HepG2 (cell line): ENCODE results near the gene ZBP1. TPM values are rescaled to one million over a fixed set of nuclear protein-coding genes. Genes with fewer than 3 reads are reported as not detected.
A peak's percentile ranks its signal among the peaks of the same experiment; 100 is the strongest.

ENCODE experiments used
- ATF1 ChIP-seq: IDR thresholded peaks from 2 replicates; pipeline ENCODE4 v1.6.1; 2016; ENCODE audit warnings: mild to moderate bottlenecking, control low read depth
- ATRX ChIP-seq: sonication (generic); formaldehyde crosslinking; IDR thresholded peaks from 2 replicates; pipeline ENCODE4 v1.4.0; 2020; ENCODE audit warnings: missing genetic modification reagents, borderline replicate concordance
- CREB1 ChIP-seq, 2 experiments: fragments of 450-650 bp in 1 of 2; IDR thresholded peaks; 2 replicates each; pipeline ENCODE4 v1.6.1; 2016 to 2017; ENCODE audit warnings: control low read depth in 1 of 2, mild to moderate bottlenecking in 1 of 2, missing compliant biosample characterization in 1 of 2, missing genetic modification characterization in 1 of 2
- GABPA ChIP-seq, 2 experiments: IDR thresholded peaks; 2 replicates each; pipeline ENCODE4 v1.6.1; 2011 to 2016; ENCODE audit warnings: low read depth in 2 of 2, low read length in 1 of 2, missing biosample characterization in 1 of 2, missing genetic modification characterization in 1 of 2
- HDAC1 ChIP-seq: sonication (generic); formaldehyde crosslinking; IDR thresholded peaks from 2 replicates; pipeline ENCODE4 v1.5.1; 2020; ENCODE audit warnings: mild to moderate bottlenecking, missing genetic modification reagents
- HNRNPUL1 ChIP-seq: fragments of 200-400 bp; formaldehyde crosslinking; IDR thresholded peaks from 2 replicates; pipeline ENCODE4 v1.6.1; 2017; ENCODE audit warnings: low read depth, mild to moderate bottlenecking, low read length, moderate library complexity
- JUND ChIP-seq: sonication (generic); formaldehyde crosslinking; IDR thresholded peaks from 2 replicates; pipeline ENCODE4 v1.8.0; 2022; ENCODE audit warnings: mild to moderate bottlenecking, missing genetic modification reagents
- NONO ChIP-seq, 2 experiments: fragments of 450-650 bp in 1 of 2; sonication (generic) in 1 of 2; formaldehyde crosslinking in 1 of 2; IDR thresholded peaks in 1 of 2; conservative IDR thresholded peaks in 1 of 2; 2 replicates each; pipeline versions ENCODE4 v1.6.1 to v1.8.0; 2017 to 2022; ENCODE audit warnings: mild to moderate bottlenecking in 1 of 2, missing genetic modification reagents in 1 of 2, moderate library complexity in 1 of 2
- PCBP1 ChIP-seq: fragments of 200-400 bp; formaldehyde crosslinking; IDR thresholded peaks from 2 replicates; pipeline ENCODE4 v1.6.1; 2017; ENCODE audit warnings: mild to moderate bottlenecking, low read depth, low read length, borderline replicate concordance
- PHF20 ChIP-seq: sonication (generic); formaldehyde crosslinking; IDR thresholded peaks from 2 replicates; pipeline ENCODE4 v1.5.0; 2020; ENCODE audit warnings: mild to moderate bottlenecking, missing genetic modification reagents
- REPIN1 ChIP-seq: sonication (generic); formaldehyde crosslinking; IDR thresholded peaks from 2 replicates; pipeline ENCODE4 v1.8.0; 2022; ENCODE audit warnings: missing genetic modification reagents, low read depth, mild to moderate bottlenecking, borderline replicate concordance
- RFX3 ChIP-seq: IDR thresholded peaks from 2 replicates; pipeline ENCODE4 v1.6.1; 2016; ENCODE audit warnings: missing biosample characterization, missing genetic modification reagents
- SIX1 ChIP-seq: sonication (generic); formaldehyde crosslinking; IDR thresholded peaks from 2 replicates; pipeline ENCODE4 v1.4.0; 2020; ENCODE audit warnings: missing genetic modification reagents, borderline replicate concordance
- TGIF2 ChIP-seq: IDR thresholded peaks from 2 replicates; pipeline ENCODE4 v1.6.1; 2016; ENCODE audit warnings: control low read depth, missing compliant biosample characterization
- ZBTB38 ChIP-seq: sonication (generic); formaldehyde crosslinking; IDR thresholded peaks from 2 replicates; pipeline ENCODE4 v1.5.1; 2020; ENCODE audit warnings: mild to moderate bottlenecking, missing genetic modification reagents
- ZFP82 ChIP-seq: sonication (generic); formaldehyde crosslinking; IDR thresholded peaks from 2 replicates; pipeline ENCODE4 v1.5.1; 2020; ENCODE audit warnings: mild to moderate bottlenecking, missing genetic modification reagents, borderline replicate concordance
- ZNF501 ChIP-seq: sonication (generic); formaldehyde crosslinking; IDR thresholded peaks from 2 replicates; pipeline ENCODE4 v1.5.1; 2020; ENCODE audit warnings: mild to moderate bottlenecking, moderate library complexity, missing genetic modification reagents
- ZNF530 ChIP-seq: sonication (generic); formaldehyde crosslinking; IDR thresholded peaks from 2 replicates; pipeline ENCODE4 v1.5.0; 2020; ENCODE audit warnings: low read depth, mild to moderate bottlenecking, missing genetic modification reagents
- ZNF563 ChIP-seq: sonication (generic); formaldehyde crosslinking; IDR thresholded peaks from 2 replicates; pipeline ENCODE4 v1.8.0; 2022; ENCODE audit warnings: mild to moderate bottlenecking, moderate library complexity, missing genetic modification reagents
- ZNF564 ChIP-seq: sonication (generic); formaldehyde crosslinking; IDR thresholded peaks from 2 replicates; pipeline ENCODE4 v1.8.1; 2023; ENCODE audit warnings: mild to moderate bottlenecking, missing genetic modification reagents
- ZNF607 ChIP-seq: sonication (generic); formaldehyde crosslinking; IDR thresholded peaks from 2 replicates; pipeline ENCODE4 v1.5.1; 2020; ENCODE audit warnings: missing genetic modification reagents, mild to moderate bottlenecking, borderline replicate concordance
- ZSCAN12 ChIP-seq: sonication (generic); formaldehyde crosslinking; IDR thresholded peaks from 2 replicates; pipeline ENCODE4 v1.9.0; 2021; ENCODE audit warnings: mild to moderate bottlenecking, missing genetic modification reagents
- polyA plus RNA-seq, 8 experiments: library from polyadenylated mRNA; depleted of rRNA in 3 of 8; stranded (reverse) in 7 of 8; unstranded in 1 of 8; fragments of >200 nt; fragmentation: Illumina TruSeq in 4 of 8; extraction: Trizol in 4 of 8; gene quantifications; 2 replicates each; pipeline versions ENCODE4 v1.2.1 to v1.2.3, GENCODE V29; 2011 to 2016; ENCODE audit warnings: low read depth in 4 of 8, missing spikeins in 1 of 8, mixed read lengths in 1 of 8; ENCODE audit not compliant: insufficient read depth in 1 of 8
- total RNA-seq, 5 experiments: library from RNA; depleted of rRNA; stranded (reverse); fragments of >200 nt; fragmentation: Illumina TruSeq; extraction: Trizol; gene quantifications; 2 replicates each; pipeline ENCODE4 v1.2.3, GENCODE V29; 2016; ENCODE audit warnings: low read depth in 1 of 5
- TF ChIP-seq, protein P1 (sequence below): sonication (generic); formaldehyde crosslinking; IDR thresholded peaks from 2 replicates; pipeline ENCODE4 v1.5.1; 2020; ENCODE audit warnings: mild to moderate bottlenecking, moderate library complexity, missing genetic modification reagents
- TF ChIP-seq, protein P2 (sequence below): sonication (generic); formaldehyde crosslinking; IDR thresholded peaks from 2 replicates; pipeline ENCODE4 v1.8.0; 2022; ENCODE audit warnings: mild to moderate bottlenecking, missing genetic modification reagents
- TF ChIP-seq, protein P3 (sequence below): sonication (generic); formaldehyde crosslinking; IDR thresholded peaks from 2 replicates; pipeline ENCODE4 v1.5.0; 2020; ENCODE audit warnings: mild to moderate bottlenecking, missing genetic modification reagents

The ZBP1 gene
- total and polyA plus RNA-seq, 2 of the 13 experiments (the other 11 are each of a cell fraction or from before 2014, with no cell fraction given): not detected

DNA sequence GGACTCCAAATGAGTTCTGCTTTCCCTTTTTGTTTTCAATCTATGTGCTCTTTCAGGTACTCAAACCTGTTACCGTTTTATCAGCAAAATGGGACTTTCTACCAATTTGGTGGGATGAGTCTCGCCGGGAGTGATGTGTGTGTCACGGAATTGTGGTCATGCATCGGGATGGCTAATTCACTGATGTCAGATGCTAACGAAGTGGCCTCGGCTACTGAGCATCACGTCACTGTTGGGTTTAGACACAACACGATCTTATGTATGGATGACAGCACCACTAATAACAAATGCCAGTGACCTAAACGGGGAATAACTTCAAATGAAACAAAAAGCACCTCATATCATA, 61.0 kb downstream of the ZBP1 start (continued):
- no peak for TF ChIP-seq ZNF564 (CRISPR knock-in tag)
- 0 out of 2 replicates have a peak, but pooled peaks have one; percentile 12 for TF ChIP-seq REPIN1 (CRISPR knock-in tag)
- TF ChIP-seq ZNF607 (CRISPR knock-in tag): 0 out of 2 replicates have a peak, but pooled peaks have one; percentile 4
- TF ChIP-seq, protein P1, sequence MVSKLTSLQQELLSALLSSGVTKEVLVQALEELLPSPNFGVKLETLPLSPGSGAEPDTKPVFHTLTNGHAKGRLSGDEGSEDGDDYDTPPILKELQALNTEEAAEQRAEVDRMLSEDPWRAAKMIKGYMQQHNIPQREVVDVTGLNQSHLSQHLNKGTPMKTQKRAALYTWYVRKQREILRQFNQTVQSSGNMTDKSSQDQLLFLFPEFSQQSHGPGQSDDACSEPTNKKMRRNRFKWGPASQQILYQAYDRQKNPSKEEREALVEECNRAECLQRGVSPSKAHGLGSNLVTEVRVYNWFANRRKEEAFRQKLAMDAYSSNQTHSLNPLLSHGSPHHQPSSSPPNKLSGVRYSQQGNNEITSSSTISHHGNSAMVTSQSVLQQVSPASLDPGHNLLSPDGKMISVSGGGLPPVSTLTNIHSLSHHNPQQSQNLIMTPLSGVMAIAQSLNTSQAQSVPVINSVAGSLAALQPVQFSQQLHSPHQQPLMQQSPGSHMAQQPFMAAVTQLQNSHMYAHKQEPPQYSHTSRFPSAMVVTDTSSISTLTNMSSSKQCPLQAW (CRISPR knock-in tag): no peak
- TF ChIP-seq PCBP1: no peak
- TF ChIP-seq SIX1 (CRISPR knock-in tag): no peak
- TF ChIP-seq ZBTB38 (CRISPR knock-in tag): peak; percentile 86
- TF ChIP-seq HDAC1 (CRISPR knock-in tag): peak; percentile 3
- TF ChIP-seq JUND (CRISPR knock-in tag): peak; percentile 8; the same call in 1 of the 2 replicates
- peak; percentile 72; the same call in 1 of the 2 replicates for TF ChIP-seq ATF1
- 0 out of 2 replicates have a peak, but pooled peaks have one; percentile 6 for TF ChIP-seq RFX3
- TF ChIP-seq TGIF2 (CRISPR knock-in tag): 0 out of 2 replicates have a peak, but pooled peaks have one; percentile 18
- no peak for TF ChIP-seq HNRNPUL1
- peak; percentile 80 for TF ChIP-seq CREB1 (IDR thresholded peaks at IDR 0.05)
- TF ChIP-seq CREB1 (CRISPR knock-in tag; IDR thresholded peaks at IDR 0.05): no peak; the same call in 1 of the 2 replicates
- no peak for TF ChIP-seq ZNF563 (CRISPR knock-in tag)
- no peak for TF ChIP-seq ZNF530
- TF ChIP-seq ZSCAN12 (CRISPR knock-in tag): no peak
- TF ChIP-seq ZFP82 (CRISPR knock-in tag): 0 out of 2 replicates have a peak, but pooled peaks have one; percentile 67
- TF ChIP-seq, protein P2, sequence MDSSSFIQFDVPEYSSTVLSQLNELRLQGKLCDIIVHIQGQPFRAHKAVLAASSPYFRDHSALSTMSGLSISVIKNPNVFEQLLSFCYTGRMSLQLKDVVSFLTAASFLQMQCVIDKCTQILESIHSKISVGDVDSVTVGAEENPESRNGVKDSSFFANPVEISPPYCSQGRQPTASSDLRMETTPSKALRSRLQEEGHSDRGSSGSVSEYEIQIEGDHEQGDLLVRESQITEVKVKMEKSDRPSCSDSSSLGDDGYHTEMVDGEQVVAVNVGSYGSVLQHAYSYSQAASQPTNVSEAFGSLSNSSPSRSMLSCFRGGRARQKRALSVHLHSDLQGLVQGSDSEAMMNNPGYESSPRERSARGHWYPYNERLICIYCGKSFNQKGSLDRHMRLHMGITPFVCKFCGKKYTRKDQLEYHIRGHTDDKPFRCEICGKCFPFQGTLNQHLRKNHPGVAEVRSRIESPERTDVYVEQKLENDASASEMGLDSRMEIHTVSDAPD (CRISPR knock-in tag): 0 out of 2 replicates have a peak, but pooled peaks have one; percentile 8
- TF ChIP-seq ATRX: no peak
- TF ChIP-seq, protein P3, sequence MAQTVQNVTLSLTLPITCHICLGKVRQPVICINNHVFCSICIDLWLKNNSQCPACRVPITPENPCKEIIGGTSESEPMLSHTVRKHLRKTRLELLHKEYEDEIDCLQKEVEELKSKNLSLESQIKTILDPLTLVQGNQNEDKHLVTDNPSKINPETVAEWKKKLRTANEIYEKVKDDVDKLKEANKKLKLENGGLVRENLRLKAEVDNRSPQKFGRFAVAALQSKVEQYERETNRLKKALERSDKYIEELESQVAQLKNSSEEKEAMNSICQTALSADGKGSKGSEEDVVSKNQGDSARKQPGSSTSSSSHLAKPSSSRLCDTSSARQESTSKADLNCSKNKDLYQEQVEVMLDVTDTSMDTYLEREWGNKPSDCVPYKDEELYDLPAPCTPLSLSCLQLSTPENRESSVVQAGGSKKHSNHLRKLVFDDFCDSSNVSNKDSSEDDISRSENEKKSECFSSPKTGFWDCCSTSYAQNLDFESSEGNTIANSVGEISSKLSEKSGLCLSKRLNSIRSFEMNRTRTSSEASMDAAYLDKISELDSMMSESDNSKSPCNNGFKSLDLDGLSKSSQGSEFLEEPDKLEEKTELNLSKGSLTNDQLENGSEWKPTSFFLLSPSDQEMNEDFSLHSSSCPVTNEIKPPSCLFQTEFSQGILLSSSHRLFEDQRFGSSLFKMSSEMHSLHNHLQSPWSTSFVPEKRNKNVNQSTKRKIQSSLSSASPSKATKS (CRISPR knock-in tag): no peak
- TF ChIP-seq NONO (IDR thresholded peaks at IDR 0.05): no peak
- peak; percentile 47; the same call in 1 of the 2 replicates for TF ChIP-seq NONO (CRISPR knock-in tag; conservative IDR thresholded peaks at IDR 0.05)
- TF ChIP-seq GABPA (IDR thresholded peaks at IDR 0.05; ENCODE audit: low read depth, low read length): no peak
- TF ChIP-seq GABPA (CRISPR knock-in tag; IDR thresholded peaks at IDR 0.05; ENCODE audit: low read depth): no peak
- TF ChIP-seq PHF20 (CRISPR knock-in tag): 0 out of 2 replicates have a peak, but pooled peaks have one; percentile 10
- no peak; the same call in 1 of the 2 replicates for TF ChIP-seq ZNF501 (CRISPR knock-in tag)
